Fibroblast of lung (primary cell): ENCODE data around the gene PCSK2. TPM values are rescaled to one million over a fixed set of nuclear protein-coding genes. Genes with fewer than 3 reads are reported as not detected.

Source experiments
- DNase-seq, 2 donors: peaks; one replicate each; pipeline versions ENCODE4 v3.0.0 to v3.0.0-alpha.2; 2010; ENCODE audit warnings: low read depth in 2 of 2
- H2AFZ ChIP-seq: 2 replicates; pipeline ENCODE4 v1.5.1; 2012; ENCODE audit warnings: low read length, control low read depth, inconsistent platforms
- H3K27ac ChIP-seq: 2 replicates; pipeline ENCODE4 v1.5.1; 2011; ENCODE audit warnings: low read length, control low read depth; ENCODE audit not compliant: insufficient read depth
- H3K27me3 ChIP-seq: 2 replicates; pipeline ENCODE4 v1.5.1; 2011; ENCODE audit warnings: mild to moderate bottlenecking, low read length; ENCODE audit not compliant: control insufficient read depth, insufficient read depth
- H3K36me3 ChIP-seq: 2 replicates; pipeline ENCODE4 v1.5.1; 2011; ENCODE audit warnings: low read length; ENCODE audit not compliant: control insufficient read depth, insufficient read depth
- H3K4me1 ChIP-seq: 2 replicates; pipeline ENCODE4 v1.5.1; 2011; ENCODE audit warnings: low read length; ENCODE audit not compliant: control insufficient read depth, insufficient read depth; ENCODE audit errors: extremely low read depth
- H3K4me2 ChIP-seq: 2 replicates; pipeline ENCODE4 v1.5.1; 2011; ENCODE audit warnings: low read length, control low read depth; ENCODE audit not compliant: insufficient read depth; ENCODE audit errors: extremely low read depth
- H3K4me3 ChIP-seq, 4 experiments: fragments of 200-600 bp in 1 of 4; sonication (generic) in 1 of 4; replicated peaks in 1 of 4; 2 replicates each; pipeline ENCODE4 v1.5.1; 2011 to 2016; ENCODE audit warnings: low read length in 4 of 4, low read depth in 3 of 4, mild to moderate bottlenecking in 3 of 4, control low read depth in 2 of 4, inconsistent platforms in 1 of 4, mixed read lengths in 1 of 4; ENCODE audit not compliant: insufficient read depth in 1 of 4; ENCODE audit errors: control extremely low read depth in 1 of 4
- H3K79me2 ChIP-seq: 2 replicates; pipeline ENCODE4 v1.5.1; 2012; ENCODE audit warnings: mild to moderate bottlenecking, low read length, inconsistent platforms; ENCODE audit not compliant: control insufficient read depth, insufficient read depth
- H3K9ac ChIP-seq: 2 replicates; pipeline ENCODE4 v1.5.1; 2011; ENCODE audit warnings: mild to moderate bottlenecking, low read length, control low read depth; ENCODE audit not compliant: insufficient read depth
- H3K9me3 ChIP-seq: 2 replicates; pipeline ENCODE4 v1.5.1; 2012; ENCODE audit warnings: low read depth, low read length; ENCODE audit not compliant: control insufficient read depth, insufficient read depth
- H4K20me1 ChIP-seq: 2 replicates; pipeline ENCODE4 v1.5.1; 2011; ENCODE audit warnings: low read length; ENCODE audit not compliant: control insufficient read depth, insufficient read depth; ENCODE audit errors: extremely low read depth
- CTCF ChIP-seq, 2 donors: IDR thresholded peaks in 1 of 2; conservative IDR thresholded peaks in 1 of 2; 1 replicate in 1 of 2; 2 replicates in 1 of 2; pipeline ENCODE4 v1.5.1; 2011 to 2012; ENCODE audit warnings: low read length in 2 of 2, control low read depth in 1 of 2, inconsistent platforms in 1 of 2, low read depth in 1 of 2, mild to moderate bottlenecking in 1 of 2
- EZH2 ChIP-seq: IDR thresholded peaks from 2 replicates; pipeline ENCODE4 v1.5.1; 2012; ENCODE audit warnings: low read length, control low read depth, mild to moderate bottlenecking; ENCODE audit errors: missing control alignments
- polyA plus RNA-seq, 2 donors: library from polyadenylated mRNA; depleted of rRNA in 1 of 2; stranded (reverse) in 1 of 2; unstranded in 1 of 2; fragments of >200 nt; gene quantifications; 2 replicates each; pipeline ENCODE4 v1.2.1, GENCODE V29; 2011 to 2012; ENCODE audit warnings: missing spikeins in 1 of 2
- total RNA-seq: library from RNA; depleted of rRNA; stranded (reverse); fragments of >200 nt; gene quantifications from 2 replicates; pipeline ENCODE4 v1.2.1, GENCODE V29; 2014

Gene PCSK2
- total and polyA plus RNA-seq, 2 donors (not counting 1 experiment from before 2014, with no cell fraction given): under 0.01 to 1.2 TPM

- Histone ChIP-seq H3K27ac (no peak overlapping the region), H2AFZ (no peak overlapping the region), H3K79me2 (no peaks in the 10 kb centered on the region), H3K4me3 (no peak overlapping the region), H3K27me3 (no peaks in the 10 kb centered on the region), H3K9ac (no peak overlapping the region), H3K9me3 (no peaks in the 10 kb centered on the region), H3K4me1 (no peaks in the 10 kb centered on the region), H3K36me3 (no peaks in the 10 kb centered on the region), H4K20me1 (no peaks in the 10 kb centered on the region), H3K4me2 (no peak overlapping the region)
- TF ChIP-seq EZH2 (no peak), CTCF (conservative IDR thresholded peaks at IDR 0.05 in 1 of 2, IDR thresholded peaks at IDR 0.05 in 1 of 2; ENCODE audit: low read depth in 1 of 2, low read length in 2 of 2) (no peak)
- DNase-seq: peak in 1 of 2 donors; percentile 1
These were observed 54.6 kb downstream of the PCSK2 start for GRCh38 chr20:17281478-17281877.

GRCh38 chr20:17282501-17282900 lies 55.7 kb downstream of the PCSK2 start:
- Histone ChIP-seq H2AFZ (no peak overlapping the region), H3K4me1 (no peaks in the 10 kb centered on the region), H3K27ac (no peak overlapping the region), H3K27me3 (no peaks in the 10 kb centered on the region), H3K4me2 (no peak overlapping the region), H3K4me3 (no peak overlapping the region), H3K79me2 (no peaks in the 10 kb centered on the region), H3K9ac (no peak overlapping the region), H4K20me1 (no peaks in the 10 kb centered on the region), H3K9me3 (no peaks in the 10 kb centered on the region), H3K36me3 (no peaks in the 10 kb centered on the region)
- no peak for TF ChIP-seq CTCF (conservative IDR thresholded peaks at IDR 0.05 in 1 of 2, IDR thresholded peaks at IDR 0.05 in 1 of 2; ENCODE audit: low read depth in 1 of 2, low read length in 2 of 2)
- TF ChIP-seq EZH2: no peak
- no peak for DNase-seq

- H3K27me3 ChIP-seq: no peaks in the 10 kb centered on the region
- no peak for TF ChIP-seq CTCF (conservative IDR thresholded peaks at IDR 0.05 in 1 of 2, IDR thresholded peaks at IDR 0.05 in 1 of 2; ENCODE audit: low read depth in 1 of 2, low read length in 2 of 2)
- no peak for TF ChIP-seq EZH2
- H3K27ac ChIP-seq: no peak overlapping the region
- no peaks in the 10 kb centered on the region for H3K4me1 ChIP-seq
- no peaks in the 10 kb centered on the region for H4K20me1 ChIP-seq
- H3K4me3 ChIP-seq: no peak overlapping the region
- no peaks in the 10 kb centered on the region for H3K9me3 ChIP-seq
- DNase-seq: no peak
- H3K9ac ChIP-seq: no peak overlapping the region
- H2AFZ ChIP-seq: no peak overlapping the region
- H3K4me2 ChIP-seq: no peak overlapping the region
- H3K36me3 ChIP-seq: no peaks in the 10 kb centered on the region
- H3K79me2 ChIP-seq: no peaks in the 10 kb centered on the region
These were observed 60.7 kb downstream of the PCSK2 start for GRCh38 chr20:17287503-17287902.
